Fibroblast of mammary gland (primary cell): ENCODE measurements around the gene POU4F1.

Experiments used
- DNase-seq: peaks from one replicate; pipeline ENCODE4 v3.0.0-alpha.2; 2010; ENCODE audit warnings: low read depth
- H3K4me3 ChIP-seq: 2 replicates; pipeline ENCODE4 v1.5.1; 2011; ENCODE audit warnings: low read depth, mild to moderate bottlenecking, low read length, moderate library complexity; ENCODE audit not compliant: control insufficient read depth
- CTCF ChIP-seq: conservative IDR thresholded peaks from 2 replicates; pipeline ENCODE4 v1.5.1; 2011; ENCODE audit warnings: low read depth, low read length, inconsistent platforms; ENCODE audit not compliant: control insufficient read depth, insufficient read depth

Gene POU4F1

GRCh38 chr13:78596399-78596735 lies 7.0 kb downstream of the POU4F1 start:
- no peak for DNase-seq
- no peak overlapping the region for H3K4me3 ChIP-seq
- no peak for TF ChIP-seq CTCF

GRCh38 chr13:78595495-78596398 lies 7.6 kb downstream of the POU4F1 start:
- TF ChIP-seq CTCF, result no peak
- no peak overlapping the region for H3K4me3 ChIP-seq
- no peak for DNase-seq

- no peak for DNase-seq
- H3K4me3 ChIP-seq, result no peak overlapping the region
- no peak for TF ChIP-seq CTCF
These were observed 8.8 kb downstream of the POU4F1 start for GRCh38 chr13:78594456-78594975.

DNA sequence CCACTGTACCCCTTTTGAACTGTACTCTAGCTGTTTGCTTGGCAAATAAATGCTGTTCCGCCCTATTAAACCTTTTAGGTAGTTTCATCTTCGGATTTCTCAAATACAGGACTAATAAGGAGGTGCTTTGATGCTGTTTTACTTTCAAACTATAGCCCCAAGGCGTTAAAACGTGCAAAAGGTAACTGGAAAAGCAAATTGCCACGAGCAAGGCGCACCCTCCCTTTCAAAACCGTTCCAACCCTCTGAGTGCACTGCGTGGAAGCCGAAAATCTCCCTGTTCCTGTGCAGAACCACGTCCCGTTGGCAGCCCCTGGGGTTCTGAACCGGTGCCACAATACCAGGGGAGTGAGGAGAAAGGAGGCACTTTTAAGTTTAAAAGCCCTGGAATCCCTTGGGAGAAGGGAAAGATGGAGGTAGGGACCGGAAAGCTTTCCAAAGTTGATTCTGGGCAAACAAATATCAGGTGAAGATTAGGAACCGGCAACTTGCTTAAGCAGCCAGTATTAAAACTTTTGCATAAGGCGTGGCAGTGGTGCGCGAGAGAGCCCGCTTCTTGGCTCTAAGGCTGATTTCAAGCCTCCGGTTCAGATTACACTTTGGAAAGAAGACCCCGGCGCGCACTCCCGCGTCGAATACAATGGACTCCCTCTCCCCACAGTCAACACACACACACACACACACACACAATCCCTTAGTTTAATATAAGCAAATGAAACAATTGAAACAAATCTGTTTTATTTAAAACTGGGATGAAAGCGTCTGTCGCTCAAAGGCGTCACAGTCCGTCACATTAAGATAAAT lies 9.5 kb downstream of the POU4F1 start:
- TF ChIP-seq CTCF, result no peak

DNA sequence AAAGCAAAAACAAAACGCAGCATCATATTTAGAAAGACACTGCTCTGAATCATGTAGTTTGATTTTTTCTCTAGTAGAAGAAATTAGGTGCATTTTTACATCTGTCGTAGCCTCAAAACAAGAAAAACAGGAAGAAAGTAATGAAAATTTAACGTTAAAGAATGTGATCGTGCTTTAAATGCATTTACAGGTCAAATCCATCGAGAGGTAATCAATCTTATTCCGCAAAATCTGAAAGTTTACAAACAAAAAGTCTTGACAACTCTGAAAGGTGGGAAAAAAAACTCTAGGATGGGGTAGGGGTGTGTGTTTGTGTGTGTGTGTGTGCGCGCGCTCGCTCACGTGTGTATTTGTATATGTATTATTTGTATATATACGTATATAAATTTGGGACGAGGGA lies 10.2 kb downstream of the POU4F1 start:
- DNase-seq, result no peak

More for the DNA sequence above, 9.5 kb downstream of the POU4F1 start:
- no peak for DNase-seq
- H3K4me3 ChIP-seq, result no peak overlapping the region

DNA sequence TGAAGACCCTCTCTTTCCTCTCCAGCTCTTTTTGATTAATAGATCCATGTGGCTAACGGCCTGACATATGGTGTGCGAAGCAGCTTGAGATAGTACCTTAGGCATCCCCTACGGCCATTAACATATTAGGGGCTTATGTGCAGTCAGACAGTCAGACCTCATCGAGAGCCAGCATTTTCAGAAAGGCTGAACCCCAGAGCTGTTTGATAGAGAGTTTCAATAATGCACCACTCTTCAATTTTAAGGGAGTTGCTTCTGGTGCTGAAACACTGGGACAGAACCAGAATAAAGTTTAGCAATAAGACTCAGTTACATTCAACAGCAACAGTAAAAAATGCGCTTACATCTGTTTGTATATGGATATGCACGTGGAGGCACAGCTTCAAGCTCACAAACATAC lies 10.8 kb downstream of the POU4F1 start:
- H3K4me3 ChIP-seq, result no peak overlapping the region
- no peak for DNase-seq

More for the DNA sequence above, 10.2 kb downstream of the POU4F1 start:
- no peak overlapping the region for H3K4me3 ChIP-seq
- TF ChIP-seq CTCF, result no peak

More for the DNA sequence above, 10.8 kb downstream of the POU4F1 start:
- no peak for TF ChIP-seq CTCF
